Measurements from ENCODE around the gene PGAP2.
"Not testable (repeated sequence)": the region's sequence is repeated elsewhere in the genome, so short reads cannot be mapped to it uniquely, and the experiment has no call there.

PGAP2 gene

DNA sequence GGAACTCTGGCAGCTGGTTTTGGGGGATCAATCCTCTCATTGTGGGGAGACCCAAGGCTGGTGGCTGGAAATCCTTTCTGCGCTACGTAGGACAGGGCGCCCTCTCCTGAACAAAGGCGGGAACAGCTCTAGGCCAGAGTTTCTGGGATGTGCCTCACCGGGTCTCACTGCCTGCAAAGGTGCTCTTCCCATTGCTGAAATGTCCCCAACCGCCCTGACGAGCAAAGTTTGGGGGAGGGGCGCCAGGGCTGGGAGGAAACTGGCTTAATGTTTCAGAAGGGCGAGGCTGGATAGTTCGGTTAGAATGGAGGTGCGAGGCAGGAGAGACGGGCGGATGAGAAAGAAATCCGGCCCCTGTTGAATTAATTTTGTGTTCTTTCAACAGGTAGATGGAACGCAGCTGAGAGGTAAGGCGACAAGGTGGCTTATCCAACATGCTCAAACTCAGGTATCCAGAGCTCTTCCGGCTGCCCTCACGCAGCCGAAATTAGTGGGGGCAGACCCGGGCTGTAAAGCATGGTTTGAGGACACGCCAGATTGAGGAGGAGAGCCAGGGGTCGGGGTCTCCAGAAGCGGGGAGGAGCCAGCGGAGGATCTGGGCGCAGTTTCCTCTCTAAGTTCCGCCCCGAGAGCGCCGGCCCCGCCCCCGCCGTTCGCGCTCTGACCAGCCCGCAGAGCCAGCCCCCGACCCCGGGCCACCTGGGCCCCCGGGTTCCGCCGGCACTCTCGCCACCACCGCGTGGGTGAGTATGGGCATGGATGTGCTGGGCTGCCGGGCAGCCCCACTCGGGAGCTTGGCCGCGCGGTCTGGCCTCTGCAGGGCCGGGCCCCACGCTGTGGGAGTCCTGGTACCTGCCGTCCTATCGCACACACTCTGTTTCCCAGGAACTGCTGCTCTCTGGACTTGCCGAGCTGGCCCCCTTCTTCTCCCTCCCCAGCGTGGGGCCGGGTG, at the start of gene PGAP2:
TSS of gene PGAP2 (plus strand) at position 652 of the 952 bp plus-strand sequence. CDS start 2,700 bp downstream, outside the sequence.
- DNase-seq: peak; percentile 58

DNA sequence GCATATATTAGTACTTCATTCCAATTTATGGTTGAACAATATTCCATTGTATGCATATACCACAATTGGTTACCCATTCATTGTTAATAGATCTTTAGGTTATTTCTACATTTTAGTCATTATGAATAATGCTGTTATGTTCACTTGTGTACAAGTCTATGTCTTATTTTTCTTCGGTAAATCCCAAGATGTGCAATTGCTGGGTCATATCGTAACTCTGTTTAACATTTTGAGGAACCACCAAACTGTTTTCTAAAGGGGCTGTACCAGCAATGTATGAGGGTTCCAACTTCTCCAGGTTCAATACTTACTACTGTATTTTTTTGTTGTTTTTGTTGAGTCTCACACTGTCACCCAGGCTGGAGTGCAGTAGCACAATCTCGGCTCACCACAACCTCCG, 44.1 kb upstream of the PGAP2 start:
- no peak for DNase-seq

DNA sequence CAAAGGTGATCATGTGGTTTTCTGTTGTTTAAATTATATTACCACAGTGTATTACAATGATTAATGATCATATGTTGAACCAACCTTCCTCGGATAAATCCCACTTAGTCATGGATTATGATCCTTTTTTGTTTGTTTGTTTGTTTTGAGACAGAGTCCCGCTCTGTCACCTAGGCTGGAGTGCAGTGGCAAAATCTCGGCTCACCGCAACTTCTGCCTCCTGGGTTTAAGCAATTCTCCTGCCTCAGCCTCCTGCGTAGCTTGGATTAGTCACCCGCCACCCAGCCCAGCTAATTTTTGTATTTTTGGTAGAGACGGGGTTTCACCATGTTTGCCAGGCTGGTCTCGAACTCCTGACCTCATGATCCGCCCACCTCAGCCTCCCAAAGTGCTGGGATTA, 41.5 kb upstream of the PGAP2 start:
- not testable (repeated sequence) for DNase-seq

DNA sequence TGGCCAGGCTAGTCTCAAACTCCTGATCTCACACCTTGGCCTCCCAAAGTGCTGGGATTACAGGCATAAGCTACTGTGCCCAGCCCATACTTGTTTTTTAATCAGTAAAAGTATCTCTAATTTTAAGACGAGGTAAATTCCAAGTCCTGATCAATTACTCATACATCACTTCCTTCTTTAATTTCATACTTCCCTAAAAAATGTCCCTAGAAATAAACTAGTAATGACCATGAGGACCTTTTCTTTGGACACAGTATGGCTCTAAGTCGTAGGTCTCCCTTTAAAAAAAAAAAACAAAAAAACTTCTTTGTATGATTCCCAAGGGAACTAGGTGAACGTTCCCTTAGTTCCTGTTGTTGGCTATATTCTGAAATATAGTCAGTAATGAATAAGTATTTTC, 40.8 kb upstream of the PGAP2 start:
- no peak for DNase-seq

DNA sequence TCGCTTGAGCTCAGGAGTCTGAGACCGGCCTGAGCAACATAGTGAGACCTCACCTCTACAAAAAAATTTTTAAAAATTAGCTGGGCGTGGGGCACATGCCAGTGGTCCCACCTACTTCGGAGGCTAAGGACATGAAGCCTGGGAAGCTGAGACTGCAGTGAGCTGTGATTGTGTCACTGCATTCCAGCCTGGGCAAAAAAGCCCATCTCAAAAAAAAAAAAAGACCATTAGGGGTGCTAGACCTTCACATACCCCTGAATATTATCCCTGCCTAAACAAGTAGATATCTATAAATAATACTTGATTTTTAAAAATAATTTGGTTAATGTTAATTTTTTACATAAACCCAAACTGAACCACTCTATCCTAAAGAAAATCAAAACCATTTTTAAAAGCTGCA, 35.2 kb upstream of the PGAP2 start:
- DNase-seq: no peak

DNA sequence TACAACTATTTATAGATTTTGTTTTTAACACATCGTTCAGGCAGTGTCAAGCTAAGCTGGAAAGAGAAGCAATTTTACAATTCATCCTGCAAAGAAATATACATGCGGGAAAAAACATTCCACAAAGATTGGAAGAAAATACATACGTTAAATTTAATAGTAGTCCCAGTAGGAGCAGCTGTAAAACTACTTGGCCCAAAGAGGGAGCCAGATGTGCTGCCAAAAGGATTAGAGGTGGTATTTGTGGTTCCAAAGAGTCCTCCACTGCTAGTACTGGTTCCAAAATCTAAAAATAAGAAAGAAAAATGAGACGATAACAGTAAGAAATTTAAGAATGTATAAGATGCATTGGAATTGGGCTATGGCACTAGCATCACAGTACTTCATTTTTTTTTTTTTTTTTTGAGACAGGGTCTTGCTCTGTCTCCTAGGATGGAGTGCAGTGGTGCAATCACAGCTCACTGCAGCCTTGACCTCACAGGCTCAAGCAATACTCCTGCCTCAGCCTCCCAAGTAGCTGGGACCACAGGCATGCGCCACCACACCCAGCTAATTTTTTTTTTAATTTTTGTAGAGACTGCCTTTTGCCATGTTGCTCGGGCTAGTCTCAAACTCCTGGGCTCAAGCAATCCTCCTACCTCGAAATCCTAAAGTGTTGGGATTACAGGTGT, 32.5 kb upstream of the PGAP2 start:
- no peak for DNase-seq

DNA sequence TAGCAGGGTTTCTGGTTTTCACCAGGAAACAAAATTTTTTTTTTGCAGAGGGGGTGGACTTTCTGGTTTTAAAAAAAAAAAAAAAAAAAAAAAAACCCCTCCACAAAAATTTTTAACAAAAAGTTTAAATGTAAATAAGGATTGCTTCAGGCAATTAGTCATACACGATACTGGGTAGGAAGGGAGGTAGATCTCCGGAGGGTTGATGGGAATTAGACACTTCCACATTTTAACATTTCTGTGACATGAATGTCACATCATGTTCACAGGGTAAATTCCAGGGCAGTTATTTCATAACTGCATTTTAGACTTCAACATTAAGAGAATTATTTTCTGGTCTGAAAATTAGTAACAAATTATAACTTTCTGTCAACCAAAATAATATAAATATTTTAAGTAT, 26.9 kb upstream of the PGAP2 start:
- peak; percentile 8 for DNase-seq

DNA sequence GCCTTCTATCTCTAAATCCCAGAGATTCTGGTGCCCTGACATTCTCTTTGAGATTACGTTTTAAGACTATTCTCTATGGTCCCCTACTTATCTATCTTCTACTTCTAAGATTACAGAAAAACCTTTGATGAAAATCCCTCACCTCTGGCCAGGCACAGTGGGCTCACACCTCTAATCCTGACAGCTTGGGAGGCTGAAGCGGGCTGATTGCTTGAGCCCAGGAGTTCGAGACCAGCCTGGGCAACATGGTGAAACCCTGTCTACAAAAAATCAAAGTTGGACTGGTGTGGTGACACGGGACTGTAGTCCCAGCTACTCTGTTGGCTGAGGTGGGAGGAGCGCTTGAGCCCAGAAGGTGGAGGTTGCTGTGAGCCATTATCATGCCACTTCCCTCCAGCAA, 25.4 kb upstream of the PGAP2 start:
- DNase-seq: no peak

DNA sequence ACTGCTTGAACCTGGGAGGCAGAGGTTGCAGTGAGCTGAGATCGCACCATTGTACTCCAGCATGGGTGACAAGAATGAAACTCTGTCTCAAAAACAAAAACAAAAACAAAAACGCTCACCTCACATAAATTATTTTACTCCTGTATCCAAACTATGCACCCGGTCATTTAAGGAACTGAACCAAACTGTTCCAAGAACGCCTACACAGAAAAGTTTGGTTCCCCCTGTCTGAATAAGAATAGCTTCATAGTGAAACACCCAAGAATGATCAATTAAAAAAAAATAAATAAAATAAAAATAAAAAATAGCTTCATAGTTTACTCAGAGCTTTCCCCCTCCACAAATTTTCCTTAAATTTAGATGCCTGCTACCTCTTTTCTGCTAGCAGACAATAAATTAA, 24.7 kb upstream of the PGAP2 start:
- no peak for DNase-seq

DNA sequence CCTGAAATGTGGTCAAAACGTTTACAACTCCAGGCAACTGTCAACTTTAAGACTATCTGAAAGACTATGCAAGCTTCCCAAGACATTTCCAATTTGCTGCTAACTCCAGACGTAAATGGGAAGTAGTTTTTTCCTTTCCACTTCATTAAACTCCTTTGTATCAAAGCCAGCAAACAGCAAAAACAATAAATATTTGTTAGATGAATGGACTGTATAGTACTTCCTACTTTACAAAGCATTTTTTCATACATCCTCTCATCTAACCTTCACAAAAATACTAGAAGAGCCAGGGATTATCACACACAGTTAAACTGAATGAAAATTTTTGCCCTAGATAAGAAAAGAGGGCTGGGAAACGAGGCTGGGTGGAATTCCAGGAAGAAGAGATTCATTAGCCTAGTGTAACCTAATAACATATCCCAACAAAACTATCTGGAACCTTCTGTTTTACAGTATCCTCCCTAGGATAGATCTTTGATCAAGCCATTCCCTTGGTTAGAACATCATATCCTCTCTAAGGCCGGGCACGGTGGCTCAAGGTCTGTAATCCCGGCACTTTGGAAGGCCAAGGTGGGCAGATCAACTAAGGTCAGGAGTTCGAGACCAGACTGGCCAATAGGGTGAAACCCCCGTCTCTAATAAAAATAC, 21.5 kb upstream of the PGAP2 start:
- DNase-seq: no peak

DNA sequence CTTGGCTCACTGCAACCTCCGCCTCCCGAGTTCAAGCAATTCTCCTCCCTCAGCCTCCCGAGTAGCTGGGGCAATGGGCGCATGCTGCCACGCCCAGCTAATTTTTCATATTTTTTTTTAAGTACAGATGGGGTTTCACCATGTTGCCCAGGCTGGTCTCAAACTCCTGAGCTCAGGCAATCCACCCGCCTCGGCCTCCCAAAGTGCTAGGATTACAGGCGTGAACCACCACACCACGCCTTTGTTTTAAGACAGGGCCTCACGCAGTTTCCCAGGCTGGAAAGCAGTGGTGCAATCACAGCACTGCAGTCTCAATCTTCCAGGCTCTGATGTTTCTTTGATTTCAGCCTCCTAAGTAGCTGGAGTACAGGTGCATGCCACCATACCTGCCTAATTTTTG, 14.0 kb upstream of the PGAP2 start:
- not testable (repeated sequence) for DNase-seq

DNA sequence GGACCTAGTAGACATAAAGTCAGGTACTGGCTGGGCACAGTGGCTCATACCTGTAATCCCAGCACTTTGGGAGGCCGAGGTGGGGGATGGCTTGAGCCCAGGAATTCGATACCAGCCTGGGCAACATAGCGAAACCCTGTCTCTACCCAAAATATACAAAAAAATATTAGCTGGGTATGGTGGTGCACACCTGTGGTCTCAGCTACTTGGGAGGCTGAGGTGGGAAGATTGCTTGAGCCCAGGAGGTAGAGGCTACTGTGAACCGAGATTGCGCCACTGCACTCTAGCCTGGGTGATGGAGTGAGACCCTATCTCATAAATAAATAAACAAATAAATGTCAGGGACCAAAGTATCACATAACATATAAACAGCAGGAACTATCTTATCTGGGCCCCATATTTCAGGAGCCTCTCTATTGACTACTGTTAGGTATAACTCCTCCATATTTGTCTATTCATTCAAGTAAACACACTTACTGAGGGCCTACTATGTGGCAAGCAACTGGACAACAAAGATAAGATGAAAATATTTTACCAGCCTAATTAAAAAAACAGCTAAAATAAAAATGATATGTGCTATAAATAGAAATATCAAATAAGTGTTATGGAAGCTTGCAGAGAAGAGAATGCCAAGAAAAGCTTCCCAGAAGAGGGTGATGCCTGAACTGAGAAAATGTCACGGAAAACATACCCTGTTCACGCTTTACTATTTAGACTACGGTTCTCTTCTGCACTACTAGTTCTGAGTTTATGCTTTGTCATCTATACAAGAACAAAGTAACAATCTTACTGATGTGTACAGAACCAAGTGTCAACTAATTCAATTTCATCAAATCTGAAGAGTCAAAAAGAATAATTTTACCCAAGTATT, 13.0 kb upstream of the PGAP2 start:
- no peak for DNase-seq

DNA sequence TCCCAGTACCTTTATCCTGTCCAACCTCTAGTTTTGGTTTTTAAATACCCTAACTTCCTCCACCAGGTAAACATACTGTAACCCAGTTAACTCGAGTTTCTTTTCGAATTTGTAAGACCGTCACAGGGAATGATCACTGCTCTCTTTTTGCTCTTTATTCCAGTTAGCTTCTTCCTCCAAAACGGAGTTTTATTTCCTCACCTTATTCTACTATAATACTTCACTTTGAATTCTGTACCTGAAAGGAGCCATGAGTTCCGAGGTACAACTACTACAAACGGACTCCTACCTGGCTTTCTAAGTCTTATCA, 12.4 kb upstream of the PGAP2 start:
- DNase-seq: no peak

DNA sequence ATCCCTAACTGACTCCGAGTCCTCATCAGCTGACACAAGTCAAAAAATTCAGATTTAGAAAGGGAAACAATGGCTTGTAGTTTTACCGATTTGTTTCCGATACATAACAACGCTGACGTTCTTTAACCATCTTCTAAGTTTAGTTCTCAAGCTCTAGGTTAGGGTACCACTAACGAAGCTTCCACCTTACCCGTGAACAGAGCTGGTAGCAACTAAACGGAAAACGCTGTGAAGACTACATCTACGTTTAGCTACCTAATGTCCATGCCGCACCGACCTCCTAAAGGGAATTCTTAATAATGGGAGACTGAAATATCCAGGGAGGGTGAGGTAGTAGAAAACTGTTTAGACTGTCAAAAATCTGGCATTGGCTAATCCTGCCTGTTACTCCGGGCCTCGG, 12.0 kb upstream of the PGAP2 start:
- no peak for DNase-seq

DNA sequence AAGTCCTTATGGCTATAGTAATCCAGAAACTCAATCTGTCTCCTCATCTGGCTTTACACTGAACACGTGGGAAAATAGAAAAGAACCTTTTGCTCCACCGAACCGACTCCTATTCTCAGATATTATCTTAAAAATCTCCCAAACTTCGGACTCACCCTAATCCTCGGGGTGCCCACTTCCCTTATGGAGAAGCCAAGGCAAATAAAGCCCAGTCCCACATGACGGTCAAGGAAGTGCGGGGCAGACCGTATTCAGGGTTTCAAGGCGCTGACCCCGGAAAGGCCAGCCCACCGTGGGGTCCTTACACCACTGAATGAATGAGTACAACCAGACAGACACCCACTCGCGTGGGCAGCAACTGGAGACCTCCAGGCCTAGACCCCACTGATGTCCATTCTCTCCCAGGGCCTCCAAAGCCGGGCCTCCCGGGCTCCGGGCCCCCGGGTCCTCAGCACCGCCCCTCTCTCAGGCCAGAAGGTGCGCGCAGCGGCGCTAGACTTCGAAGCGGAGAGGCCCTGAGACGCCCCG, 11.5 kb upstream of the PGAP2 start:
- DNase-seq: no peak

DNA sequence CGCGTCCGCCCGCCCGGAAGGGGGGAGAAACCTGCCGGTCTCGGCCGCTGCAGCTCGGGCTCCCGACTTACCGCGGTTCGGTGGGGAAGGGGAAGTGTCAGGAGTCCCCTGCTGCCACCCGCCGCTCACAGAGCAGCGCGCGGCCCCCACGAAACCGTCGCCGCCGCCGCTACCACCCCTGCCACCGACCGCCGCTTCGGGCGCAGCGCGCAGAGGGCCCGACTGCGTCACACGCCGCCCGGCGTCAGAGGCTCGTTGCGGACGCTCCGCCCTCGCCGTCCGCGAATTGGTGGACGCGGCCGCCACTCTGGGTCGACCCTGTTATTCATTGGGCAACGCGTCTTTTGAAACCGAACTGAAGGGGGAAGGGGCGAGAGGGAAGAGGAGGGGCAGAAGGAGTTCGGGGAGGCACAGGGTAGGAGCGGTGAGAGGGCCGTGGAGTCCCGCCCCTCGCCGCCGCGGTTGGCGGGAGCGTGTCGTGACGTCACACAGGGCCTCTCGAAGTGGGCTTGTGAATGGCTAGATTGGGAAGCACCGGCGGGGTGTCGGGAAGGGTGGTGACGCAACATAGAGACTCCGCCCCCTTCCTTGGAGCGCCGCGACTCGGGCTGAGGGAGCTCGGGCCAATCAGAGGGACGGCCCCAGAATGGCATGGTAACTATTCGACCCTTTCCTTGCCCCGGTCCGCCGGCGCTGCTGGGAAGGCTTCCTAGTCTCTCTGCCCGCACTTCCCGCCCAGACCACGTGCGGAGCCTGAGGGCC, 10.8 kb upstream of the PGAP2 start, which contains the start of gene NUP98:
TSS of gene NUP98 (minus strand) at position 226 of the 762 bp plus-strand sequence. CDS start 15,437 bp downstream, outside the sequence.
- peak; percentile 100 for DNase-seq

DNA sequence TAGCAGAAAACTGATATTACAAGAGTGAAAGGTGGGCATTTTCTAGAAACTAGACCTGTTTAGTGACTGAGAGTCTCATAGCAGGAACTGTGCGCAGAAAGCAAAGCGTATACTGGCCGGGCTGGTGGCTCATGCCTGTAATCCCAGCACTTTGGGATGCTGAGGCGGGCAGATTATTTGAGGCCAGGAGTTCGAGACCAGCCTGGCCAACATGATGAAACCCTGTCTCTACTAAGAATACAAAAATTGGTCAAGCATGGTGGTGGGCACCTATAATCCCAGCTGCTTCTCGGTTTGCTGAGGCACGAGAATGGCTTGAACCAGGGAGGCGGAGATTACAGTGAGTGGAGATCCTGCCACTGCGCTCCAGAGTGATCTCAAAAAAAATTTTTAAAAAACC, 9.2 kb upstream of the PGAP2 start:
- DNase-seq: no peak

DNA sequence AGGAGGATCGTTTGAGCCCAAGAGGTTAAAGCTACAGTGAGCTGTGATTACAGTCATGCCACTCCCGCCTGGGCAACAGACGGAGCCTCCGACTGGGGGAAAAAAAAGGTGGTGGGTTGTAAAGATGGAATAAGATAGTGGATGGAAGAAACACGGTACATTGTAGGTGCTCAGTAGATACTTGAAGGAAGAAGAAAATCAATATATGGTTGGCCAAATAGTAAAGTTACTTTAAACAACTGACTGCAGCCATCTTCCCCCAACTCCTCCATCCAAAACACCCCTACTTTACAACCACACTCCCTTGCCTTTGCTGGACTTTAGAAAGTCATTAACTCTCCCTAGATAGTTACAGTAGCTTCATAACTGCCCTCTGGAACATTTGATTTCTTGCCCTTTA, 8.5 kb upstream of the PGAP2 start:
- no peak for DNase-seq

DNA sequence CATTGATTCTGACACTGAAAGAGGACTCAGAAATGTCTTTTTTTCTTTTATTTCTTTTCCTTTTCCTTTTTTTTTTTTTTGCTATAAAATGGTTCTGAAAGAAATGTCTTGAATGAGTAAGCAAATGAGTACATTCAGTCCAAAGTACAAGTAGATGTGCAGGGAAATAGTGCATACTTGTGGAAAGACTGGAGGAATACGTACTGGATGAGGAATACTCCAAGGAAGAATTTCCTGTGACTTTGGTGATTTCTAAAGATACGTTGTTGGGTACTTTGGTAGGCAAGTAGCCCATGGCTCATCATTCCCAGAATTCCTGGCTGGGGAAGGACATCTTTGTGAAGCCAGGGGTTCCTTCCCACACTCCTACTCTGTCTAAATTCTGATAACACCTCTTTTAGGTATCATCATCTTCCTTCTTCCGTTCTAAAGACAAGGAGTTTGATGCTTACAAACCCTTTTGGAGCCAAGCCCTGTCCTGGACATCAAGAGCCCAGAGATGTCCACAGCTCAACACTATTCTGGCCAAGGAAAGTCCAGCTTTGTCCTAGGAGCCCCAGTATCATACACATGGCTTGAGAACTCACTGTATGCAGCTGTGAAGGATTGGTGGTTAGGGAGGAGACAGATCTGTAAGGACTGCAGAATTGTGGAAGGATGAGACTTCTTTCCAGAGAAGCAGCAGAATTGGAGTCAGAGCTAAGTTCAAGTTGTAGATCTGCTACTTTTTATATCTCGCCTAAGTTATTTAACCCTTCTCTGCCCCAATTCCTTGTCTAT, 6.2 kb upstream of the PGAP2 start:
- DNase-seq: no peak

DNA sequence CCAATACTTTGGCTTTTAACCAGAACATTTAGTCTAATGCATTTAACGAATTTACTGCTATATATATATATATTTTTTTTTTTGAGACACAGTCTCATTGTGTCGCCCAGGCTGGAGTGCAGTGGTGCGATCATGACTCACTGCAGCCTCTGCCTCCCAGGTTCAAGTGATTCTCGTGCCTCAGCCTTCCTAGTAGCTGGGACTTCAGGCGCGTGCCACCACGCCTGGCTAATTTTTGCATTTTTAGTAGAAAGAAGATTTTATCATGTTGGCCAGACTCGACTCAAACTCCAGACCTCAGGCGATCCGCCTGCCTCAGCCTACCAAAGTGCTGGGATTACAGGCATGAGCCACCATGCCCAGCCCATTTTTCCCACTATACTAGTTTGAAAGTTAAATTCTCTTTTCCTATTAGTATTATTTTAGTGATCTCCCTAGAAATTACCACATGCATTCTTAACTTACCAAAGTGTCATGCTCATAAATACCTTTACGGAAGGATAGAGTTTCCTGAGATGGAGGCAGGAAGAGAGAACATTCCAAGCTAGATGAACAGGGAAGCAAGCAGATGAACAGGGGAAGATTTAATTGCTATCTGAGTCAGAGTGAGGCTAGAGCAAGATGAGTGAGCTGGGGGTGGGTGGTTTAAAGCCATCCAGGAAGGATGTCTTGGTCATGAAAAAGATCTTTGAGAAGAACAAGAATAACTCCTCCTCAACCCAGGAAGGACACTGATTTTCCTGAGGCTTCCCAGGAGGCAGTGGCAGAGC, 4.4 kb upstream of the PGAP2 start:
- no peak for DNase-seq
